Adrenal gland (tissue), 12 donors: ENCODE results near the gene EMILIN2. TPM values are rescaled to one million over a fixed set of nuclear protein-coding genes. Genes with fewer than 3 reads are reported as not detected.
A peak's percentile ranks its signal among the peaks of the same experiment; 100 is the strongest.

Experiments used
- DNase-seq, 7 donors: peaks; one replicate each; pipeline ENCODE4 v3.0.0-alpha.2; 2019 to 2020
- H3K27ac ChIP-seq, 5 donors: fragments of 200-600 bp; sonication (generic) in 4 of 5; 1 replicate in 3 of 5; 2 replicates in 2 of 5; pipeline versions ENCODE4 v1.5.1 to v1.8.0; 2016 to 2020; ENCODE audit warnings: mild to moderate bottlenecking in 1 of 5
- H3K27me3 ChIP-seq: fragments of 200-600 bp; 2 replicates; pipeline ENCODE4 v1.8.0; 2021
- H3K36me3 ChIP-seq, 2 donors: fragments of 200-600 bp; replicated peaks in 1 of 2; 1 replicate in 1 of 2; 2 replicates in 1 of 2; pipeline versions ENCODE4 v1.5.1 to v1.8.0; 2018 to 2022
- H3K4me1 ChIP-seq, 2 donors: fragments of 200-600 bp; replicated peaks in 1 of 2; 1 replicate in 1 of 2; 2 replicates in 1 of 2; pipeline versions ENCODE4 v1.5.1 to v1.8.0; 2018 to 2021
- H3K4me3 ChIP-seq, 4 donors: fragments of 200-600 bp; sonication (generic) in 3 of 4; one replicate each; pipeline ENCODE4 v1.5.1; 2016 to 2018
- H3K9me3 ChIP-seq, 3 donors: fragments of 200-600 bp; sonication (generic) in 1 of 3; replicated peaks in 1 of 3; 1 replicate in 2 of 3; 2 replicates in 1 of 3; pipeline versions ENCODE4 v1.5.1 to v1.8.0; 2016 to 2021
- CTCF ChIP-seq, 6 experiments: fragments of 450-650 bp in 4 of 6; fragments of 200-600 bp in 2 of 6; sonication (generic) in 1 of 6; IDR thresholded peaks; 1 replicate in 5 of 6; 2 replicates in 1 of 6; pipeline versions ENCODE4 v1.5.1 to v1.8.0; 2016 to 2021; ENCODE audit warnings: antibody characterized with exemption in 6 of 6, mild to moderate bottlenecking in 2 of 6, moderate library complexity in 1 of 6
- POLR2A ChIP-seq, 2 donors: fragments of 450-650 bp; IDR thresholded peaks; one replicate each; pipeline ENCODE4 v1.6.1; 2017; ENCODE audit warnings: antibody characterized with exemption in 2 of 2, mild to moderate bottlenecking in 2 of 2, moderate library complexity in 1 of 2
- WGBS, 4 donors: extraction: QIAGEN DNeasy Blood & Tissue Kit in 2 of 4; methylation state at CpG; one replicate each; pipeline versions ENCODE4 v1.1.5 to v1.1.7; 2013 to 2017; 5-methylcytosine and 5-hydroxymethylcytosine counted together
- intact Hi-C, 2 donors: fragments of 100-400 bp; cut with DNase I; formaldehyde crosslinking; loops; one replicate each; pipeline versions ENCODE4 v1.14.1 to v1.15.0; 2022 to 2023
- polyA plus RNA-seq, 3 donors: library from polyadenylated mRNA; stranded (reverse); fragments of 200-250 nt in 2 of 3; fragments of 350-450 nt in 1 of 3; fragmentation: Illumina TruSeq in 1 of 3; extraction: RNeasy Lipid Tissue Mini Kit (QIAGEN cat#74804) in 1 of 3; gene quantifications; one replicate each; pipeline ENCODE4 v1.2.3, GENCODE V29; 2013 to 2014
- total RNA-seq, 9 donors: library from RNA; depleted of rRNA in 4 of 9; stranded (reverse); fragments of >200 nt in 4 of 9; fragments of 120-200 nt in 1 of 9; fragmentation: NEBNext Ultra II Directional in 1 of 9; extraction: Animal tissue kit (Norgen Biotek cat#: 25700) in 1 of 9; gene quantifications; one replicate each; pipeline versions ENCODE4 v1.1.0 to v1.2.4, GENCODE V29; 2013 to 2023
- donor health status: healthy with polysubstance abuse.
- donor health status: Bipolar disorder and iron deficiency.
- donor health status: DM: yes; HTN: yes; CAD: no.
- donor health status: DM: no; HTN: no; CAD: no.
- donor health status: DM: no; HTN: no; CAD: no.
- donor health status: DM: yes; HTN: yes; CAD: no.

EMILIN2 gene
- total and polyA plus RNA-seq, 12 donors, result 3.3 to 20.8 (median 9.3) TPM

GRCh38 chr18:2909431-2910140, 62.8 kb downstream of the EMILIN2 start:
- H3K27ac ChIP-seq, result no peak overlapping the region
- peaks cover 5% of the 10 kb centered on the region for H3K27me3 ChIP-seq
- peaks cover 0 to 12% of the 10 kb centered on the region in 2 donors for H3K36me3 ChIP-seq
- peak in 2 of 7 donors; percentile 17 to 42 for DNase-seq
- TF ChIP-seq POLR2A (IDR thresholded peaks at IDR 0.05), result no peak
- no peak for TF ChIP-seq CTCF (IDR thresholded peaks at IDR 0.05)
- no peaks in the 10 kb centered on the region for H3K9me3 ChIP-seq
- H3K4me3 ChIP-seq, result no peak overlapping the region
- intact Hi-C loops, result no loop called here
- H3K4me1 ChIP-seq, result peaks cover 6 to 7% of the 10 kb centered on the region in 2 donors
- 90 to 91% (median 91%) methylated on average over 18 to 22 of the region's 22 CpGs for WGBS, 4 donors

- Histone ChIP-seq H3K27me3 (peaks cover 5% of the 10 kb centered on the region), H3K27ac (no peak overlapping the region), H3K4me1 (peaks cover 6 to 7% of the 10 kb centered on the region in 2 donors), H3K4me3 (no peak overlapping the region), H3K9me3 (no peaks in the 10 kb centered on the region), H3K36me3 (peaks cover 0 to 19% of the 10 kb centered on the region in 2 donors)
- intact Hi-C loops, result no loop called here
- 70 to 95% (median 94%) methylated on average over 3 to 10 of the region's 10 CpGs for WGBS, 4 donors
- DNase-seq, result peak in 1 of 7 donors; percentile 42
- no peak for TF ChIP-seq CTCF (IDR thresholded peaks at IDR 0.05)
Measured at GRCh38 chr18:2910261-2910660, 63.5 kb downstream of the EMILIN2 start.

- Histone ChIP-seq H3K27me3 (peaks cover 5% of the 10 kb centered on the region), H3K36me3 (peaks cover 0 to 24% of the 10 kb centered on the region in 2 donors), H3K4me3 (no peak overlapping the region), H3K4me1 (peaks cover 6 to 7% of the 10 kb centered on the region in 2 donors), H3K9me3 (no peaks in the 10 kb centered on the region), H3K27ac (no peak overlapping the region)
- TF ChIP-seq CTCF (IDR thresholded peaks at IDR 0.05) (no peak), POLR2A (IDR thresholded peaks at IDR 0.05) (no peak)
- intact Hi-C loops, result no loop called here
- WGBS, 4 donors, result 90 to 98% (median 95%) methylated on average over 12 to 13 of the region's 13 CpGs
- peak in 2 of 7 donors; percentile 2 to 51 for DNase-seq
Measured at GRCh38 chr18:2910751-2911425, 64.1 kb downstream of the EMILIN2 start.

- Histone ChIP-seq H3K4me3 (no peak overlapping the region), H3K9me3 (no peaks in the 10 kb centered on the region), H3K4me1 (peaks cover 1 to 7% of the 10 kb centered on the region in 2 donors), H3K36me3 (peaks cover 0 to 30% of the 10 kb centered on the region in 2 donors), H3K27me3 (peaks cover 2% of the 10 kb centered on the region), H3K27ac (no peak overlapping the region)
- intact Hi-C loops, result no loop called here
- TF ChIP-seq POLR2A (IDR thresholded peaks at IDR 0.05) (no peak), CTCF (IDR thresholded peaks at IDR 0.05) (no peak)
- WGBS, 4 donors, result 85 to 93% (median 90%) methylated on average over 4 of the region's 4 CpGs
- DNase-seq, result peak in 1 of 7 donors; percentile 29
Measured at GRCh38 chr18:2911533-2911932, 64.7 kb downstream of the EMILIN2 start.
